NCI-H1092 treated with DMSO at 0.1 percent for 48 hours (cell line): ENCODE data around the gene GTF2F2.
"Not testable (repeated sequence)": the region's sequence is repeated elsewhere in the genome, so short reads cannot be mapped to it uniquely, and the experiment has no call there.

Experiments
- DNase-seq: peaks from one replicate; lab custom pipeline; 2025; lab: John Stamatoyannopoulos, UW

The GTF2F2 gene

DNA sequence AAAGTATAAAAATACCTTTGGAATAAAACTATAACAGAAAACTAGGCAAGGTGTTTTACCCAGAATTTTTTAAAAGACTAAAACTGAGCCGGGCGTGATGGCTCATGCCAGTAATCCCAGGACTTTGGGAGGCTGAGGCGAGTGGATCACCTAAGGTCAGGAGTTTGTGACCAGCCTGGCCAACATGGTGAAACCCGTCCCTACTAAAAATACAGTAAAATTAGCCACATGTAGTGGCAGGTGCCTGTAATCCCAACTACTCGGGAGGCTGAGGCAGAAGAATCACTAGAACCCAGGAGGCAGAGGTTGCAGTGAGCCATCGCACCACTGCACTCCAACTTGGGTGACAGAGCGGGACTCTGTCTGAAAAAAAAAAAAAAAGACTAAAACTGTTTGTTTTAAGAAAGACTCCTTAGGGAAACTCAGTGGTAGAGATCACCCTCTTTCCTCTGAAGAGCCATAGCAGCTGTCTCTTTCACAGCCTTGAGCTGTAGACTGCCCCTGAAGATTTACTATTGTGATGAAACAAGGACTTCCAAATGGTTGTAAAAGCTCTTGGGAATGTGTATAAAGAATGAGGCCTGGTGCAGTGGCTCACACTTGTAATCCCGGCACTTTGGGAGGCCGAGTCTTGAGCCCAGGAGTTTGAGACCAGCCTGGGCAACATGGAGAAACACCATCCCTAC, 95.2 kb downstream of the GTF2F2 start:
- no peak for DNase-seq

DNA sequence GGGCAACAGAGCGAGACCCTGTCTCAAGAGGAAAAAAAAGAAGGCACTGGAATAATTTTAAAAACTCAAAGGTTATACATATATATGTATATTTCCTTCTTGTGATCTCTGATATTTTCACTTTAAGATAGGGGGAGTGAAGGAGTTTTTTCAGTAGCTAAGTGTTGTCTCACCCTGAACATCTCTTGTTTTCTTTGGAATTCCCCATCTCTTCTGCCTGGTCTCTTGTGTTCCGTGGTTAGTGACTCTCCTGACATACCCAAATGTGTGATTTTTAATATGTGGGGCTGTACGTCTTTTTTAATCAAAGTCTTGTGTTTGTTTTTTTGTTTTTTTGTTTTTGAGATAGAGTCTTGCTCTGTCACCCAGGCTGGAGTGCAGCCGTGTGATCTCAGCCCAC, 95.9 kb downstream of the GTF2F2 start:
- DNase-seq = no peak

DNA sequence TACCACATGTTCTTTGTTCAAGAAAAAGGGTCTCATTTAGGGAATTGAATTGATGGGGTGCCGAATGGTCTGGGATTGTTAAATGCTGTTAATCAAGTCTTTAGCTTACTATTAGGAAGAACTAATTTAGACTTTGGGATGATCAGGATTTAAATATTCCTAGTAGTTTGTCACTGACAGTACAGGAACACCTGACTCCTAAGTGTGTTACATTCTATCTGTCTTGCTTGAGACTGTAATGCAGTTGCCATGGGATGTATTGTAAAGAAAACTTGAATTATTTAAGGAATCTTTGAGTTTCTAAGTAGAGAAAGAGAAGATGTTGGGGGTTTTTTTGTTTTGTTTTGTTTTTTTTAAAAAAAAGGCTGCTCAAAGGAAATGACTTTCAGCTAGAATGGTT, 98.4 kb downstream of the GTF2F2 start:
- DNase-seq = no peak

DNA sequence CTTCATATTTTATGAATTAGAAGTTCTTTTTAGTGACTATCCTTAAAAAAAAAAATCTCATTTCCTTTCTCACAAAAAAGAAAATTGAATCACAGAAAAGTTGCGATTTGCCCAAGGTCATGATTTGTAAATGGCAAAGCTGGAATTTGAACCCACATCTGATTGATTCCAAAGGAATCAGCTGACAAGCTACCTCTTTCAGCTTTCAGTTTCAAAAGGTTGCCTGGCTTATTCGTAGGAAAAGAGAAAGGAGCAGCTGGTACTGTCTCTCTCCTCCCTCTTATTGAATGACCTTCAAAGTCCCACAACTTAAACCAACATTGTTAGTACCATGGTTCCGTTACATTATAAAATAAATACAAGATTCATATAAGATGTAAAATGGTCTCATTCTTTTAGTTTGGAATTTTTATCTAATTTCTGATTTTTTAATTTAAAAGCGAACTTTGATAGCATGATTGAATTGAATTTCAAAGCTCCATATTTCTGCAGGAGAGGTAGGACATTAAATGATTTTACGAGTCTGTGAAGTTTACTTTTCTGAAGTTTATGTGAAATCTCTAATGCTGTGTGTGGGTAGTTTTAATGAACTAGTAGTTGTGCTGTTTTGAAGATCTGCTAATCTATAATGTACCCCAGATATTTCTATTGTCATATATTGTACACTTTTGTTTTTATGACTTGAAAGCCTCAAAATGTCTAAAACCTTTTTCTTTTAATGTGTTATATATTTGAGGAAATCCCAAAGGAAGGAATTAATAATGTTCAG, 99.0 kb downstream of the GTF2F2 start:
- DNase-seq = no peak

DNA sequence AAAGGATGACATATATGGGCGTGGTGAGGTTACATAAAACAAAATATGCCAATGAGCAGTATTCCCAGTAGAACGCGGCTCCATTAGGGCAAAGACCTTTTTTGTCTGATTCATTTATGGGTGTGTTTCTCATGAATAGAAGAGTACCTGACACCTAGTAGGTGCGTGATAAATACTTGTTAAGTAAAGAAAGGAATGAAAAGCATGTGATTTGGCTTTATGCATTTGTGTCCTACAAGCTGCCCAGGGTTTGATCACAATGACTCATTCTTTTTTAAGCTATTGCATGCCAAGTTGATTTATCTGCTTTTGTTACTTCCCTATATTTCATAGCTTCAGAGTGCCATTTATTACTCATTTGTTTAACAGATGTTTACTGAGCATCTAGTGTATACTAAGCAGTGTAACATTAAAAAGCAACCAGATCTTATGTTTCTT, 99.6 kb downstream of the GTF2F2 start:
- no peak for DNase-seq

DNA sequence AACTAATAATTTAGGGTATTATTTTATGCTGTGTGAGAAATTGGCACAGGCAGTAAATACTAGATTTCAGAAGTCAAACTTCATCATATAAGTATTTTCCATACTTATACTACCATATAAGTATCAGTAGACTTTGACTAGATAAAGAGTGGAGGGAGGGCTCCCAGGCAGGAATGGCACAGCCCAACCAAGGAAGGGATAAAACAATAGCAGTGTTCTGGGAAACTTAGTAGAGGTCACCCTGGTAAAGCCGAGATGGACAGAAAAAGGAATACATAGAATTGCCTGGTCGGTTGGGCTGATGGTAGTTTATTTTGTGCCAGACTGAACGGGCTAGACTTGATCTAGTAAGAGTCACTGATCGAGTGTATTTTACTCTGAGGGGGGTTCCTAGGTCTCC, 100.1 kb downstream of the GTF2F2 start:
- no peak for DNase-seq

- no peak for DNase-seq
These were observed 102.2 kb downstream of the GTF2F2 start for GRCh38 chr13:45222516-45222915.

DNA sequence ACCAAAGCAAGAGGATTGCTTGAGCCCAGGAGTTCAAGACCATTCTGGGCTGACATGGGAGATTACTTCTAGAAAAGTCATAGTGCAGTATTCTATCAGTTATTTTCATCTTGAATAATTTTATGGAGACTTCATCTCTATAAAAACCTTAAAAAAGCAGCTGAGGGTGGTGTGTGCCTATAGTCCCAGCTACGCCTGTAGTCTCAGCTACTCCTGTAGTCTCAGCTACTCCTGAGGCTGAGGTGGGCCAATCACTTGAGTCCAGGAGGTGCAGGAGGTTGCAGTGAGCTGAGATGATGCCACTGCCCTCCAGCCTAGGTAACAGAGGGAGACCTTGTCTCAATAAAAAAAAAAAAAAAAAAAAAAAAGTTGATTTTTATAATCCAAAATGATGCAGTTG, 102.6 kb downstream of the GTF2F2 start:
- no peak for DNase-seq

- DNase-seq = no peak
These were observed 103.9 kb downstream of the GTF2F2 start for GRCh38 chr13:45224176-45224575.

GRCh38 chr13:45225370-45225769, 105.1 kb downstream of the GTF2F2 start:
- DNase-seq = no peak

DNA sequence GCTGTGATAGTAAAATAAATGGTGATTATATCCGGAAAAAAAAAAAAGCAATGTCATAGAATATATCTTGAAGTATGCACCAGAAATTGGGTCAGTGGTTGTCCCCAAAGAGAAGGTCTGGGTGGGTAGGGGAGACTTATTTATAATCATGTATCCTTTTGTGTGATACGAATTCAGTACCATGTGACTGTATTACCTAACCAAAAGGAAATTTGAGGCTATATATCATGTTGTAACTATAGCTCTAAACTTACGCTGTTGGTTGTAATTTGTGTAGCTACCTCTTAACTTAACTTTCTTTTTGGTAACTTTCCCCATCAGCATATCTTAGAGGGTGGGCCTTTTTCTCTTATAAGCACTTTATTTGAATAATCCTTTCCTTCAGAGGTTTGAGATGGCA, 105.7 kb downstream of the GTF2F2 start:
- no peak for DNase-seq

DNA sequence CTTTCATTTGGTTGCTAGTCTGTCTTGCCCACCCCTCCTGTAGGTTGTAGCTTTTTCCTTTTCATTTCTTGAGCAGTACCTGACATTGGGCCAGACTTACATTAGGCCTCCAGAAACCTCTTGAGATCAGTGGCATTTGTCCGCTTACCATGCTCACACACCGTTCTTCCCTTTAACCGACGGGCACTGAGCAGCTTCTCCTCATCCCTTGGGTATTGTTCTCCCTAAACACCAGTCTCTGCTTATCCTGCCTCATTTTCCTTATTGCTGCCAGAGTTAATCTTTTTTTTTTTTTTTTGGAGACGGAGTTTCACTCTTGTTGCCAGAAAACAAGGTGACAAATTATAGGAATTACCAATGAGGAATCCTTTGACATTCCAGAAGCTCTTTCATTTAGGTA, 107.7 kb downstream of the GTF2F2 start:
- no peak for DNase-seq

GRCh38 chr13:45229172-45229571, 108.9 kb downstream of the GTF2F2 start:
- no peak for DNase-seq

GRCh38 chr13:45231305-45231704, 111.0 kb downstream of the GTF2F2 start:
- no peak for DNase-seq

GRCh38 chr13:45231722-45232121, 111.4 kb downstream of the GTF2F2 start:
- DNase-seq = peak; percentile 16

GRCh38 chr13:45232591-45232990, 112.3 kb downstream of the GTF2F2 start:
- no peak for DNase-seq

DNA sequence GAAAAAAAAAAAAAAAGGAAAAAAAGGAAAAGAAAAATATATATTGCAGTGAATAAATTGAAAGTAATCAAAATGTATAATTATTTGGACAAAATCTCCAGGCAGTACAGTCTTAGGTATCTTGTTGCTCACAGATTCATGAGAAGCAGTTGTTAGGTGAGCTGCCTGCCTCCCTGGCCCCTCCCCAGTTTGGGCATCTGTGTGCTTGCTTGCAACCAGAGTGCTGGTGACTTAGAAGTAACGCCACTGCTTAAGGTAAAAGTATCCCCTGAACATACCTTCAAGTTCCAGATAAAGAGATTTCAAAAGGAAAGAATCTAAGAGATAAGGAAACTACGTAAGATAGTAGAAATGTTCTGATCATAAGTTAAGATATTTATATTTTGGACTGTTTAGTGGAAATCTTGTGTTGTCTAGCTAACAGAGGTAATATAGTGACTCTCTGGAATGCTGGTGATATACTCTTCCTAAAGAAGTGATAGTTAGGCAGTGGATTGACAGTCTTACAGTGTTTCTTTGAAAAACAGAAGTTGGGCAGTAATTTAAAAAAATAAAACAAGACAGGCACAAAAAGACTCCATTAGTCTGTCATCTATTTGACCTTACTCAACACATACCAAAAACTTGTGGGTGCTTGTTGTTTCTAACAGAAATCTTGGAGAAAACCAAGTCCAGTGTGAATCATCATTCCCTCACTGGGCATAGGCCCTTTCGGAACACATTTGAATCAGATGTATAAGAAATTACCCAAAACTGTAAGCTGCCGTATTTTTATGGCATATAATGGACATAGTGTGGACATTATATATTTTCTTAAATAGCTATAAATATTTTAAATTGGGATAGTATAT, 118.9 kb downstream of the GTF2F2 start:
- no peak for DNase-seq

- DNase-seq = no peak
These were observed 119.8 kb downstream of the GTF2F2 start for GRCh38 chr13:45240143-45240542.

DNA sequence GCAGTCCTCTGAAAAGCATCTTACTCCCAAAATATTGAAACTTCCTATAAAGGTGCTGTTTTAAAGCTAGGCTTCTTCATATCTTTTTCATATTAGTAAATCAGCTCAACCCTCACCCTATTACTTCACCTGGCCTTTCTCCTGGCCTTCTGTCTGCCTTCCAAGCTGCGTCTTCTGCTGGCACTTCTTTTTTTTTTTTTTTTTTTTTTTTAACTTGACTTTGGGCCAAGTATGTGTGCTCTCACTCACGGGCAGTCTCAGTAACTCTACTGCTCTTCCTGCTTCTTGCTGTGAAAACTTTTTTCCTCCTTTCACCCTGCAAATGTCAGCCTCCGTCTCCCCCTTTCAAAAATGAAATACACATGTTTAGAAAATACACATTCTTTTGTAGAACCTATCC, 121.8 kb downstream of the GTF2F2 start:
- peak; percentile 4 for DNase-seq

DNA sequence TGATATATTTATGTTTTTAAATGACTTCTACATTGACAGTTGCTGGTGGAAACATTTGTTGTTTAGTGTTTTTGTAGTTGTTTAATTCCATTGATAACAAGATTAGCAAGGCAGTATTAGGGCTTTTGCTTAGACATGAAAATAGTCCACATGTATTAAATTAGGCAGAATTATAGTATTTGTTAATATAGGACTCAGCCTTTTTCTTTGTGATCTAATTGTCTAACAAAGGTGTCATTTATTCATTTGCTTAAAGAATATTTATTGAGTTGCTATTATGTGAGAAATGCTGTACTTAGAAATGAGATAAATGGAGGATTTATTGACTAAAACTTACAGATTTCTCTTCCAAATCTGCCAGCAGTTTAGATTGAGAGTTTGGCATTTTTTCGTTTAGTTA, 122.2 kb downstream of the GTF2F2 start:
- DNase-seq = no peak

DNA sequence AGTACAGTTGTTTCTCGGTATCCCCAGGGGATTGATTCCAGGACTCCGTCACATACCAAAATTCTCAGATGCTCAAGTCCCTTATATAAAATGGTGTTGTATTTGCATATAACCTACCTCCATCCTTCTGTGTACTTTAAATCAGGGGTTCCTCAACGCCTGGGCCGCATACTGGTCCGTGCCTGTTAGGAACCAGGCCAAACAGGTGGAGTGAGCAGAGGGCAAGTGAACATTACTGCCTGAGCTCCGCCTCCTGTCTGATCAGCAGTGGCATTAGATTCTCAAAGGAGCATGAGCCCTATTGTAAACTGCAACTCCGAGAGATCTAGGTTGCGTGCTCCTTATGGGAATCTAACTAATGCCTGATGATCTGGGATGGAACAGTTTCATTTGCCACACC, 122.8 kb downstream of the GTF2F2 start:
- DNase-seq = no peak

DNA sequence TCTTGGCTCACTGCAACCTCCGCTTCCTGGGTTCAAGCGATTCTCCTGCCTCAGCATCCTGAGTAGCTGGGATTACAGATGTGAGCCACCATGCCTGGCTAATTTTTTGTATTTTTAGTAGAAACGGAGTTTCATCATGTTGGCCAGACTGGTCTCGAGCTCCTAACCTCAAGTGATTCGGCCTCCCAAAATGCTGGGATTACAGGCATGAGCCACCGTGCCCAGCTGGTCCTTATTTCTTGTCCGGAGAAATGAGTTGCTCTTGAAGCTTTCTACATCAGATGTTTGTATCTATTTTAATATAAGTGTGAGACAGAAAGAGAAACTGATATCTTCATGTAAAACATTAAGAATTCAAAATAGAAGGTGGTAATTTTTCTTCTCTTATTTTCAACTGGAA, 124.4 kb downstream of the GTF2F2 start:
- not testable (repeated sequence) for DNase-seq

- DNase-seq = no peak
These were observed 129.4 kb downstream of the GTF2F2 start for GRCh38 chr13:45249662-45250061.
